ENCODE measurements around the gene SLC22A1. TPM values are rescaled to one million over a fixed set of nuclear protein-coding genes. Genes with fewer than 3 reads are reported as not detected.
"Not testable (repeated sequence)": the region's sequence is repeated elsewhere in the genome, so short reads cannot be mapped to it uniquely, and the experiment has no call there.

Gene SLC22A1
- total and polyA plus RNA-seq, 2 of the 13 experiments (the other 11 are each of a cell fraction or from before 2014, with no cell fraction given) = 0.80 to 0.87 TPM

DNA sequence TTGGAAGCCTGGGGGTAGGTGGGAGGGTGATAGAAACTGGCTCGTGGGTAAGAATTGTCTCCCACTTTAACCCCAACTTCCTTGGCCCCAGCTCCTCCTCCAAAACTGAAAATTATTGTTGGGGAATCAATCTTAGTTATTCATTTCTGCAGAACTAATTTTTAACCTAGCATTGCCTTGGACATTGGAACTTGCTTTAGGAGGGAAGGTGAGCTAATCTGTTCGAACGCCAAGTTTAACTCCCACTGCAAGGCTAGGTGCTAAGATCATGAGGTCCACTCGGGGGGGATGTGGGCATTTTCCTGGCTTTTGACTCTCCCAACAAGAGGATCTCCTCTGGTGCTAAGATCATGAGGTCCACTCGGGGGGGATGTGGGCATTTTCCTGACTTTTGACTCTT, 3.5 kb downstream of the SLC22A1 start (continued):
- TF ChIP-seq, protein P1, sequence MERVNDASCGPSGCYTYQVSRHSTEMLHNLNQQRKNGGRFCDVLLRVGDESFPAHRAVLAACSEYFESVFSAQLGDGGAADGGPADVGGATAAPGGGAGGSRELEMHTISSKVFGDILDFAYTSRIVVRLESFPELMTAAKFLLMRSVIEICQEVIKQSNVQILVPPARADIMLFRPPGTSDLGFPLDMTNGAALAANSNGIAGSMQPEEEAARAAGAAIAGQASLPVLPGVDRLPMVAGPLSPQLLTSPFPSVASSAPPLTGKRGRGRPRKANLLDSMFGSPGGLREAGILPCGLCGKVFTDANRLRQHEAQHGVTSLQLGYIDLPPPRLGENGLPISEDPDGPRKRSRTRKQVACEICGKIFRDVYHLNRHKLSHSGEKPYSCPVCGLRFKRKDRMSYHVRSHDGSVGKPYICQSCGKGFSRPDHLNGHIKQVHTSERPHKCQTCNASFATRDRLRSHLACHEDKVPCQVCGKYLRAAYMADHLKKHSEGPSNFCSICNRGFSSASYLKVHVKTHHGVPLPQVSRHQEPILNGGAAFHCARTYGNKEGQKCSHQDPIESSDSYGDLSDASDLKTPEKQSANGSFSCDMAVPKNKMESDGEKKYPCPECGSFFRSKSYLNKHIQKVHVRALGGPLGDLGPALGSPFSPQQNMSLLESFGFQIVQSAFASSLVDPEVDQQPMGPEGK (CRISPR knock-in tag; IDR thresholded peaks at IDR 0.05) = peak; percentile 63
- TF ChIP-seq SOX6, LCORL, NONO (IDR thresholded peaks at IDR 0.05): not testable (repeated sequence)
- TF ChIP-seq SOX6 (CRISPR knock-in tag; IDR thresholded peaks at IDR 0.05) (peak; percentile 89), DPF2 (CRISPR knock-in tag; IDR thresholded peaks at IDR 0.05; ENCODE audit: borderline replicate concordance, low read depth) (peak; percentile 61; the same call in 1 of the 2 replicates), ZNF292 (CRISPR knock-in tag; IDR thresholded peaks at IDR 0.05; ENCODE audit: borderline replicate concordance, low read depth) (peak; percentile 70; the same call in 1 of the 2 replicates), SPEN (CRISPR knock-in tag; IDR thresholded peaks at IDR 0.05; ENCODE audit: low read depth) (peak; percentile 63; the same call in 1 of the 2 replicates), HMG20A (CRISPR knock-in tag; IDR thresholded peaks at IDR 0.05; ENCODE audit: borderline replicate concordance) (peak; percentile 63; the same call in 1 of the 2 replicates), NR2C2 (CRISPR knock-in tag; IDR thresholded peaks at IDR 0.05; ENCODE audit: borderline replicate concordance) (peak; percentile 56; the same call in 1 of the 2 replicates), LCORL (CRISPR knock-in tag; IDR thresholded peaks at IDR 0.05) (peak; percentile 88), HDAC2 (CRISPR knock-in tag; IDR thresholded peaks at IDR 0.05) (peak; percentile 77), NONO (CRISPR knock-in tag; conservative IDR thresholded peaks at IDR 0.05) (peak; percentile 67; the same call in 1 of the 2 replicates), AKAP8 (CRISPR knock-in tag; IDR thresholded peaks at IDR 0.05) (0 out of 2 replicates have a peak, but pooled peaks have one; percentile 59), ZNF614 (CRISPR knock-in tag; IDR thresholded peaks at IDR 0.05; ENCODE audit: borderline replicate concordance) (0 out of 2 replicates have a peak, but pooled peaks have one; percentile 48), GFI1 (CRISPR knock-in tag; IDR thresholded peaks at IDR 0.05; ENCODE audit: borderline replicate concordance) (0 out of 2 replicates have a peak, but pooled peaks have one; percentile 78)
- TF ChIP-seq, protein P2, sequence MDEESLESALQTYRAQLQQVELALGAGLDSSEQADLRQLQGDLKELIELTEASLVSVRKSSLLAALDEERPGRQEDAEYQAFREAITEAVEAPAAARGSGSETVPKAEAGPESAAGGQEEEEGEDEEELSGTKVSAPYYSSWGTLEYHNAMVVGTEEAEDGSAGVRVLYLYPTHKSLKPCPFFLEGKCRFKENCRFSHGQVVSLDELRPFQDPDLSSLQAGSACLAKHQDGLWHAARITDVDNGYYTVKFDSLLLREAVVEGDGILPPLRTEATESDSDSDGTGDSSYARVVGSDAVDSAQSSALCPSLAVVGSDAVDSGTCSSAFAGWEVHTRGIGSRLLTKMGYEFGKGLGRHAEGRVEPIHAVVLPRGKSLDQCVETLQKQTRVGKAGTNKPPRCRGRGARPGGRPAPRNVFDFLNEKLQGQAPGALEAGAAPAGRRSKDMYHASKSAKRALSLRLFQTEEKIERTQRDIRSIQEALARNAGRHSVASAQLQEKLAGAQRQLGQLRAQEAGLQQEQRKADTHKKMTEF (CRISPR knock-in tag; IDR thresholded peaks at IDR 0.05) = peak; percentile 29; the same call in 1 of the 2 replicates
- TF ChIP-seq, protein P3, sequence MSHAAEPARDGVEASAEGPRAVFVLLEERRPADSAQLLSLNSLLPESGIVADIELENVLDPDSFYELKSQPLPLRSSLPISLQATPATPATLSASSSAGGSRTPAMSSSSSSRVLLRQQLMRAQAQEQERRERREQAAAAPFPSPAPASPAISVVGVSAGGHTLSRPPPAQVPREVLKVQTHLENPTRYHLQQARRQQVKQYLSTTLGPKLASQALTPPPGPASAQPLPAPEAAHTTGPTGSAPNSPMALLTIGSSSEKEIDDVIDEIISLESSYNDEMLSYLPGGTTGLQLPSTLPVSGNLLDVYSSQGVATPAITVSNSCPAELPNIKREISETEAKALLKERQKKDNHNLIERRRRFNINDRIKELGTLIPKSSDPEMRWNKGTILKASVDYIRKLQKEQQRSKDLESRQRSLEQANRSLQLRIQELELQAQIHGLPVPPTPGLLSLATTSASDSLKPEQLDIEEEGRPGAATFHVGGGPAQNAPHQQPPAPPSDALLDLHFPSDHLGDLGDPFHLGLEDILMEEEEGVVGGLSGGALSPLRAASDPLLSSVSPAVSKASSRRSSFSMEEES (CRISPR knock-in tag; IDR thresholded peaks at IDR 0.05) = peak; percentile 56; the same call in 1 of the 2 replicates
- TF ChIP-seq, protein P4, sequence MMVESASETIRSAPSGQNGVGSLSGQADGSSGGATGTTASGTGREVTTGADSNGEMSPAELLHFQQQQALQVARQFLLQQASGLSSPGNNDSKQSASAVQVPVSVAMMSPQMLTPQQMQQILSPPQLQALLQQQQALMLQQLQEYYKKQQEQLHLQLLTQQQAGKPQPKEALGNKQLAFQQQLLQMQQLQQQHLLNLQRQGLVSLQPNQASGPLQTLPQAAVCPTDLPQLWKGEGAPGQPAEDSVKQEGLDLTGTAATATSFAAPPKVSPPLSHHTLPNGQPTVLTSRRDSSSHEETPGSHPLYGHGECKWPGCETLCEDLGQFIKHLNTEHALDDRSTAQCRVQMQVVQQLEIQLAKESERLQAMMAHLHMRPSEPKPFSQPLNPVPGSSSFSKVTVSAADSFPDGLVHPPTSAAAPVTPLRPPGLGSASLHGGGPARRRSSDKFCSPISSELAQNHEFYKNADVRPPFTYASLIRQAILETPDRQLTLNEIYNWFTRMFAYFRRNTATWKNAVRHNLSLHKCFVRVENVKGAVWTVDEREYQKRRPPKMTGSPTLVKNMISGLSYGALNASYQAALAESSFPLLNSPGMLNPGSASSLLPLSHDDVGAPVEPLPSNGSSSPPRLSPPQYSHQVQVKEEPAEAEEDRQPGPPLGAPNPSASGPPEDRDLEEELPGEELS (CRISPR knock-in tag; IDR thresholded peaks at IDR 0.05) = peak; percentile 43; the same call in 1 of the 2 replicates

All from HepG2 (cell line).